DMS79 (cell line): ENCODE results near the gene KDM4C.

Source experiments
- DNase-seq: peaks from one replicate; lab custom pipeline; 2025; lab: John Stamatoyannopoulos, UW

Gene KDM4C

GRCh38 chr9:6869081-6869948 lies 111.5 kb downstream of the KDM4C start:
- DNase-seq, result no peak

- DNase-seq, result no peak
These were observed 112.4 kb downstream of the KDM4C start for GRCh38 chr9:6870149-6870548.

- no peak for DNase-seq
These were observed 113.1 kb downstream of the KDM4C start for GRCh38 chr9:6870650-6871477.

GRCh38 chr9:6873857-6874256 lies 116.1 kb downstream of the KDM4C start:
- DNase-seq, result no peak

- DNase-seq, result no peak
These were observed 118.6 kb downstream of the KDM4C start for GRCh38 chr9:6876195-6876894.

- DNase-seq, result no peak
These were observed 119.9 kb downstream of the KDM4C start for GRCh38 chr9:6877671-6878161.

- no peak for DNase-seq
These were observed 122.9 kb downstream of the KDM4C start for GRCh38 chr9:6880626-6881025.

GRCh38 chr9:6884101-6884500 lies 126.3 kb downstream of the KDM4C start:
- DNase-seq, result no peak

- DNase-seq, result no peak
These were observed 127.2 kb downstream of the KDM4C start for GRCh38 chr9:6884990-6885389.

- DNase-seq, result no peak
These were observed 129.3 kb downstream of the KDM4C start for GRCh38 chr9:6887051-6887450.

GRCh38 chr9:6889868-6890267 lies 132.1 kb downstream of the KDM4C start:
- no peak for DNase-seq

- no peak for DNase-seq
These were observed 135.8 kb downstream of the KDM4C start for GRCh38 chr9:6893350-6894131.

- DNase-seq, result no peak
These were observed 136.4 kb downstream of the KDM4C start for GRCh38 chr9:6894135-6894534.

- no peak for DNase-seq
These were observed 138.0 kb downstream of the KDM4C start for GRCh38 chr9:6895754-6896153.

- DNase-seq, result no peak
These were observed 138.8 kb downstream of the KDM4C start for GRCh38 chr9:6896562-6896961.

- no peak for DNase-seq
These were observed 139.5 kb downstream of the KDM4C start for GRCh38 chr9:6897207-6897822.

- DNase-seq, result no peak
These were observed 140.1 kb downstream of the KDM4C start for GRCh38 chr9:6897898-6898302.

- no peak for DNase-seq
These were observed 141.5 kb downstream of the KDM4C start for GRCh38 chr9:6899274-6899673.

- no peak for DNase-seq
These were observed 142.7 kb downstream of the KDM4C start for GRCh38 chr9:6900440-6900883.

GRCh38 chr9:6901180-6901579 lies 143.4 kb downstream of the KDM4C start:
- no peak for DNase-seq

- DNase-seq, result no peak
These were observed 144.7 kb downstream of the KDM4C start for GRCh38 chr9:6902423-6902822.
